IMR-90 (cell line): ENCODE measurements around the gene PDX1. TPM values are rescaled to one million over a fixed set of nuclear protein-coding genes. Genes with fewer than 3 reads are reported as not detected.

Experiments used
- ATAC-seq: fragments of 200-7000 bp; cut with Tn5 transposase; 2 replicates; pipeline ENCODE4 v1.9.1; 2020; ENCODE audit warnings: low read depth, mild to moderate bottlenecking, moderate library complexity
- BruUV-seq: library from RNA; stranded (reverse); fragments of 400-500 nt; replicated peaks from 2 replicates; lab custom pipeline; 2021; lab: Mats Ljungman, UMichigan
- CTCF ChIA-PET: fragments of 300-600 bp; formaldehyde crosslinking; extraction: SDS; loops from one replicate; lab custom pipeline; 2021; ENCODE audit warnings: antibody characterized with exemption; lab: Yijun Ruan, JAX
- POLR2A ChIA-PET: fragments of 300-600 bp; sonication (Branson Sonifier 250); formaldehyde crosslinking; loops from one replicate; lab custom pipeline; 2022; ENCODE audit warnings: antibody characterized with exemption; ENCODE audit not compliant: unreplicated experiment; lab: Charles Lee
- DNase-seq: peaks from one replicate; pipeline ENCODE4 v3.0.0; 2013
- H2AFZ ChIP-seq: replicated peaks from 2 replicates; pipeline ENCODE3; 2013; ENCODE audit warnings: low read length, mild to moderate bottlenecking; ENCODE audit not compliant: poor library complexity
- H2AK5ac ChIP-seq: 2 replicates; pipeline ENCODE4 v1.6.1; 2013; ENCODE audit warnings: low read depth, low read length, inconsistent platforms
- H2AK9ac ChIP-seq: replicated peaks from 2 replicates; pipeline ENCODE3; 2013; ENCODE audit warnings: mild to moderate bottlenecking, low read depth, low read length, moderate library complexity; ENCODE audit not compliant: poor library complexity
- H2BK120ac ChIP-seq: 2 replicates; pipeline ENCODE4 v1.6.1; 2013; ENCODE audit warnings: low read depth, low read length, inconsistent platforms
- H2BK15ac ChIP-seq: 3 replicates; pipeline ENCODE4 v1.6.1; 2013; ENCODE audit warnings: low read depth, low read length, inconsistent platforms
- H2BK20ac ChIP-seq: 2 replicates; pipeline ENCODE4 v1.6.1; 2013; ENCODE audit warnings: low read depth, mild to moderate bottlenecking, inconsistent platforms, low read length, moderate library complexity
- H2BK5ac ChIP-seq: 2 replicates; pipeline ENCODE4 v1.6.1; 2013; ENCODE audit warnings: mild to moderate bottlenecking, low read depth, low read length, inconsistent platforms; ENCODE audit not compliant: poor library complexity, severe bottlenecking
- H3K14ac ChIP-seq: replicated peaks from 2 replicates; pipeline ENCODE4 v1.6.1; 2013; ENCODE audit warnings: low read depth, low read length, inconsistent platforms
- H3K18ac ChIP-seq: 2 replicates; pipeline ENCODE4 v1.6.1; 2013; ENCODE audit warnings: low read depth, low read length, control low read depth
- H3K23ac ChIP-seq: 2 replicates; pipeline ENCODE4 v1.6.1; 2013; ENCODE audit warnings: low read depth, low read length, inconsistent platforms
- H3K27ac ChIP-seq: 2 replicates; pipeline ENCODE4 v1.5.1; 2013; ENCODE audit warnings: mild to moderate bottlenecking, control low read depth, low read length; ENCODE audit not compliant: insufficient read depth
- H3K27me3 ChIP-seq: 2 replicates; pipeline ENCODE4 v1.6.1; 2013; ENCODE audit warnings: low read length; ENCODE audit not compliant: control insufficient read depth, insufficient read depth
- H3K36me3 ChIP-seq: 2 replicates; pipeline ENCODE4 v1.6.1; 2013; ENCODE audit warnings: low read length, mixed read lengths; ENCODE audit not compliant: control insufficient read depth, insufficient read depth
- H3K4ac ChIP-seq: 2 replicates; pipeline ENCODE4 v1.6.1; 2013; ENCODE audit warnings: low read depth, low read length, inconsistent platforms
- H3K4me1 ChIP-seq: 2 replicates; pipeline ENCODE4 v1.6.1; 2013; ENCODE audit warnings: low read length, mixed read lengths; ENCODE audit not compliant: control insufficient read depth, insufficient read depth
- H3K4me2 ChIP-seq: 2 replicates; pipeline ENCODE4 v1.6.1; 2013; ENCODE audit warnings: low read depth, mild to moderate bottlenecking, control low read depth, low read length, moderate library complexity
- H3K4me3 ChIP-seq: 2 replicates; pipeline ENCODE4 v1.5.1; 2013; ENCODE audit warnings: low read depth, mild to moderate bottlenecking, control low read depth, low read length, moderate library complexity; ENCODE audit not compliant: insufficient read depth
- H3K56ac ChIP-seq: 2 replicates; pipeline ENCODE4 v1.6.1; 2013; ENCODE audit warnings: low read length, inconsistent platforms; ENCODE audit not compliant: insufficient read depth; ENCODE audit errors: extremely low read depth
- H3K79me1 ChIP-seq, 2 experiments: 2 replicates each; pipeline ENCODE4 v1.6.1; 2013; ENCODE audit warnings: low read length in 2 of 2, inconsistent platforms in 1 of 2, low read depth in 1 of 2
- H3K9ac ChIP-seq: 2 replicates; pipeline ENCODE4 v1.6.1; 2013; ENCODE audit warnings: low read depth, low read length, control low read depth
- H3K9me1 ChIP-seq: 2 replicates; pipeline ENCODE4 v1.6.1; 2013; ENCODE audit warnings: low read length, inconsistent platforms; ENCODE audit not compliant: insufficient read depth
- H3K9me3 ChIP-seq: 2 replicates; pipeline ENCODE4 v1.6.1; 2013; ENCODE audit warnings: low read length; ENCODE audit not compliant: control insufficient read depth, insufficient read depth
- H4K20me1 ChIP-seq: 2 replicates; pipeline ENCODE4 v1.6.1; 2013; ENCODE audit warnings: low read length, inconsistent platforms; ENCODE audit not compliant: insufficient read depth
- H4K5ac ChIP-seq: 2 replicates; pipeline ENCODE4 v1.6.1; 2013; ENCODE audit warnings: mild to moderate bottlenecking, low read depth, low read length, control low read depth
- H4K8ac ChIP-seq, 2 experiments: 2 replicates each; pipeline ENCODE4 v1.6.1; 2013; ENCODE audit warnings: low read depth in 2 of 2, low read length in 2 of 2, control low read depth in 1 of 2, inconsistent platforms in 1 of 2
- H4K91ac ChIP-seq: 2 replicates; pipeline ENCODE4 v1.6.1; 2013; ENCODE audit warnings: low read depth, low read length, inconsistent platforms; ENCODE audit not compliant: insufficient read depth
- CTCF ChIP-seq: conservative IDR thresholded peaks from 2 replicates; pipeline ENCODE4 v1.5.1; 2012; ENCODE audit warnings: mild to moderate bottlenecking, low read depth, low read length, improper control_type of control experiment
- MAFK ChIP-seq: IDR thresholded peaks from 2 replicates; pipeline ENCODE4 v1.6.1; 2012; ENCODE audit warnings: low read depth, low read length, improper control_type of control experiment
- RAD21 ChIP-seq: IDR thresholded peaks from 2 replicates; pipeline ENCODE4 v1.6.1; 2012; ENCODE audit warnings: low read length, improper control_type of control experiment
- SMC3 ChIP-seq: fragments of 150-350 bp; IDR thresholded peaks from 2 replicates; pipeline ENCODE4 v1.6.1; 2016; ENCODE audit warnings: low read depth, mild to moderate bottlenecking, antibody characterized with exemption, low read length, moderate library complexity
- WGBS, 2 experiments: methylation state at CpG; one replicate each; pipeline versions ENCODE4 v1.1.5 to v1.1.7; 2013; ENCODE audit warnings: missing lambda C conversion rate in 2 of 2; ENCODE audit not compliant: insufficient read length in 1 of 2; ENCODE audit errors: extremely low coverage in 2 of 2; 5-methylcytosine and 5-hydroxymethylcytosine counted together
- dilution Hi-C: fragments of 300-500 bp; cut with HindIII; formaldehyde crosslinking; loops from one replicate; pipeline ENCODE4 v1.14.3; 2018; ENCODE audit warnings: low sequenced_read_pairs; ENCODE audit not compliant: unreplicated experiment
- in situ Hi-C: fragments of 300-500 bp; cut with MboI; formaldehyde crosslinking; loops from 3 replicates; pipeline ENCODE4 v1.14.3; 2019; ENCODE audit warnings: low sequenced_read_pairs, inconsistent platforms, mixed read lengths
- intact Hi-C: fragments of 100-400 bp; cut with micrococcal nuclease; formaldehyde crosslinking; loops from 2 replicates; pipeline ENCODE4 v1.10.0; 2022
- microRNA-seq, 2 experiments: library from miRNA; stranded (forward) in 1 of 2; unstranded in 1 of 2; fragments of 10-50 nt in 1 of 2; fragments of <30 nt in 1 of 2; gene quantifications in 1 of 2; microRNA quantifications in 1 of 2; one replicate each; pipeline versions ENCODE3 to v1.1.0; 2013 to 2020; ENCODE audit not compliant: insufficient read depth in 1 of 2, insufficient read length in 1 of 2, unreplicated experiment in 1 of 2
- polyA plus RNA-seq, 3 experiments: library from polyadenylated mRNA; depleted of rRNA; stranded (reverse); fragments of >200 nt; gene quantifications; 2 replicates each; pipeline ENCODE4 v1.2.3, GENCODE V29; 2012; ENCODE audit warnings: low replicate concordance in 1 of 3
- small RNA-seq, 5 experiments: library from RNA; depleted of rRNA; stranded (forward); fragments of <200 nt; gene quantifications; one replicate each; pipeline ENCODE3, GENCODE V24; 2012
- total RNA-seq: library from RNA; depleted of rRNA; stranded (reverse); fragments of >200 nt; gene quantifications from 2 replicates; pipeline ENCODE4 v1.2.3, GENCODE V29; 2012; rRNA removed

PDX1 gene
- total and polyA plus RNA-seq, 2 of the 4 experiments (the other 2 are of a cell fraction): not detected

GRCh38 chr13:27973961-27974662, 54.3 kb downstream of the PDX1 start:
- H4K20me1 ChIP-seq: no peaks in the 10 kb centered on the region; the same call in 1 of the 2 replicates

More at GRCh38 chr13:27973961-27974662, 54.3 kb downstream of the PDX1 start:
- Histone ChIP-seq H4K5ac (no peak overlapping the region), H2BK5ac (no peak overlapping the region), H3K79me1 (no peaks in the 10 kb centered on the region), H3K23ac (no peak overlapping the region), H2AFZ (no peak overlapping the region), H2BK120ac (no peak overlapping the region), H3K27ac (no peak overlapping the region), H4K91ac (no peak overlapping the region), H2AK5ac (no peak overlapping the region), H2BK15ac (no peak overlapping the region), H3K4ac (no peak overlapping the region), H3K4me2 (no peak overlapping the region), H3K4me1 (no peaks in the 10 kb centered on the region), H3K9me3 (peaks cover 3% of the 10 kb centered on the region; the same call in 1 of the 2 replicates), H3K36me3 (no peaks in the 10 kb centered on the region), H4K8ac (no peak overlapping the region), H3K4me3 (no peak overlapping the region), H3K27me3 (peaks cover 95% of the 10 kb centered on the region), H3K14ac (no peak overlapping the region), H2BK20ac (no peak overlapping the region), H3K9me1 (no peaks in the 10 kb centered on the region; the same call in 1 of the 2 replicates), H2AK9ac (no peak overlapping the region), H3K9ac (no peak overlapping the region), H3K56ac (no peak overlapping the region), H3K18ac (no peak overlapping the region)
- ATAC-seq (no peak), DNase-seq (no peak)
- dilution Hi-C loops (no loop called here), intact Hi-C loops (no loop called here), in situ Hi-C loops (no loop called here)
- ChIA-PET CTCF (interaction anchor here (0.5 kb wide), 1 partner anchor 86 kb away, joined by 3 read pairs; no protein-coding TSS in a partner anchor), POLR2A (no interaction called here)
- no peak for TF ChIP-seq MAFK
- TF ChIP-seq SMC3: no peak
- TF ChIP-seq CTCF: no peak
- no peak for TF ChIP-seq RAD21
- no TSS peak for BruUV-seq
- WGBS, 2 experiments: 33% methylated on average over 1 of the region's 7 CpGs; no CpG with 5 or more reads in 1 of the 2 experiments

Small RNAs within 50 kb of the gene (microRNA-seq; reads per million reads assigned to microRNA genes)
- gene ATP5F1EP2 (ENCODE audit: insufficient read depth, insufficient read length): not detected

Small RNAs within 50 kb of the gene (small RNA-seq; reads per million reads assigned to genes)
- gene ATP5F1EP2: 0 reads per million in 5 experiments

Other genes with a start within 250 kb of the PDX1 start
- gene GSX1, start 127.5 kb upstream of the PDX1 start, total RNA-seq: not detected in 2 replicates
- not detected in 2 replicates for gene GSX1, start 127.5 kb upstream of the PDX1 start, polyA plus RNA-seq (2012; rRNA removed)
- gene CDX2, start 49.3 kb downstream of the PDX1 start, total RNA-seq: not detected in 2 replicates
- not detected in 2 replicates for gene CDX2, start 49.3 kb downstream of the PDX1 start, polyA plus RNA-seq (2012; rRNA removed)
- gene URAD, start 68.7 kb downstream of the PDX1 start, total RNA-seq: not detected in 2 replicates
- gene URAD, start 68.7 kb downstream of the PDX1 start, polyA plus RNA-seq (2012; rRNA removed): not detected in 2 replicates
- not detected in 2 replicates for gene FLT3, start 180.6 kb downstream of the PDX1 start, total RNA-seq
- gene FLT3, start 180.6 kb downstream of the PDX1 start, polyA plus RNA-seq (2012; rRNA removed): not detected in 2 replicates
- 12.8 and 15.1 TPM in 2 replicates for gene PAN3, start 218.5 kb downstream of the PDX1 start, total RNA-seq
- 5.1 and 6.6 TPM in 2 replicates for gene PAN3, start 218.5 kb downstream of the PDX1 start, polyA plus RNA-seq (2012; rRNA removed)